GM19452 (cell line): Measurements from ENCODE around the gene INSYN2A.

ENCODE experiments used
- ATAC-seq: cut with Tn5 transposase; IDR thresholded peaks from one replicate; pipeline ENCODE4 v1.9.1; 2021; ENCODE audit not compliant: unreplicated experiment

INSYN2A gene

GRCh38 chr10:127195571-127196281 is 665 bp downstream of the INSYN2A start:
- ATAC-seq: no peak

- ATAC-seq: no peak
These were observed 1.3 kb downstream of the INSYN2A start for GRCh38 chr10:127195041-127195506.

- ATAC-seq: no peak
These were observed 1.8 kb downstream of the INSYN2A start for GRCh38 chr10:127194599-127194998.

- ATAC-seq: no peak
These were observed 2.3 kb downstream of the INSYN2A start for GRCh38 chr10:127194111-127194510.

- ATAC-seq: no peak
These were observed 3.3 kb downstream of the INSYN2A start for GRCh38 chr10:127193125-127193524.

GRCh38 chr10:127190427-127190826 is 6.0 kb downstream of the INSYN2A start:
- no peak for ATAC-seq

- no peak for ATAC-seq
These were observed 7.2 kb downstream of the INSYN2A start for GRCh38 chr10:127189226-127189625.

- ATAC-seq: no peak
These were observed 9.6 kb downstream of the INSYN2A start for GRCh38 chr10:127186813-127187212.

GRCh38 chr10:127184582-127184981 is 11.8 kb downstream of the INSYN2A start:
- no peak for ATAC-seq

- ATAC-seq: no peak
These were observed 14.2 kb downstream of the INSYN2A start for GRCh38 chr10:127182161-127182560.

- no peak for ATAC-seq
These were observed 16.7 kb downstream of the INSYN2A start for GRCh38 chr10:127179612-127180250.

- ATAC-seq: no peak
These were observed 19.7 kb downstream of the INSYN2A start for GRCh38 chr10:127176649-127177048.

GRCh38 chr10:127175357-127176110 is 20.9 kb downstream of the INSYN2A start:
- ATAC-seq: no peak

- no peak for ATAC-seq
These were observed 21.5 kb downstream of the INSYN2A start for GRCh38 chr10:127174866-127175265.

- ATAC-seq: no peak
These were observed 28.1 kb downstream of the INSYN2A start for GRCh38 chr10:127168261-127168660.

GRCh38 chr10:127162841-127163240 is 33.5 kb downstream of the INSYN2A start:
- no peak for ATAC-seq

- no peak for ATAC-seq
These were observed 34.9 kb downstream of the INSYN2A start for GRCh38 chr10:127161482-127161881.

- ATAC-seq: no peak
These were observed 36.6 kb downstream of the INSYN2A start for GRCh38 chr10:127159648-127160245.

- ATAC-seq: no peak
These were observed 37.7 kb downstream of the INSYN2A start for GRCh38 chr10:127158662-127159061.

- ATAC-seq: no peak
These were observed 38.7 kb downstream of the INSYN2A start for GRCh38 chr10:127157506-127158200.

- ATAC-seq: no peak
These were observed 39.3 kb downstream of the INSYN2A start for GRCh38 chr10:127157089-127157488.
